CD14-positive monocyte (primary cell): ENCODE measurements around the gene SCEL. TPM values are rescaled to one million over a fixed set of nuclear protein-coding genes. Genes with fewer than 3 reads are reported as not detected.

Experiments
- DNase-seq, 3 donors: peaks; one replicate each; pipeline ENCODE4 v3.0.0-alpha.2; 2011 to 2022
- H2AFZ ChIP-seq: 2 replicates; pipeline ENCODE4 v1.6.0; 2012; ENCODE audit warnings: mild to moderate bottlenecking, low read depth, low read length, inconsistent platforms; ENCODE audit not compliant: insufficient read depth, poor library complexity, severe bottlenecking
- H3K27ac ChIP-seq, 2 donors: 1 replicate in 1 of 2; 2 replicates in 1 of 2; pipeline ENCODE4 v1.5.1; 2012 to 2013; ENCODE audit warnings: low read length in 2 of 2, control low read depth in 1 of 2, inconsistent platforms in 1 of 2, low read depth in 1 of 2, mild to moderate bottlenecking in 1 of 2
- H3K27me3 ChIP-seq, 2 donors: one replicate each; pipeline versions ENCODE4 v1.6.0 to v1.6.1; 2011 to 2013; ENCODE audit warnings: low read length in 2 of 2; ENCODE audit not compliant: control insufficient read depth in 2 of 2, insufficient read depth in 2 of 2
- H3K36me3 ChIP-seq, 2 donors: replicated peaks in 1 of 2; 1 replicate in 1 of 2; 2 replicates in 1 of 2; pipeline versions ENCODE4 v1.5.1 to v1.6.1; 2012 to 2013; ENCODE audit warnings: low read length in 2 of 2, control low read depth in 1 of 2, inconsistent platforms in 1 of 2, mild to moderate bottlenecking in 1 of 2; ENCODE audit not compliant: insufficient read depth in 2 of 2, control insufficient read depth in 1 of 2
- H3K4me1 ChIP-seq, 2 donors: 1 replicate in 1 of 2; 2 replicates in 1 of 2; pipeline versions ENCODE4 v1.5.1 to v1.6.1; 2012 to 2013; ENCODE audit warnings: low read length in 2 of 2, control low read depth in 1 of 2, inconsistent platforms in 1 of 2, mild to moderate bottlenecking in 1 of 2, moderate library complexity in 1 of 2; ENCODE audit not compliant: insufficient read depth in 2 of 2, control insufficient read depth in 1 of 2
- H3K4me2 ChIP-seq: replicated peaks from 2 replicates; pipeline ENCODE3; 2012; ENCODE audit warnings: low read length, moderate library complexity, mild to moderate bottlenecking; ENCODE audit not compliant: poor library complexity, severe bottlenecking; ENCODE audit errors: extremely low read depth
- H3K4me3 ChIP-seq, 3 experiments: fragments of 200-600 bp in 1 of 3; sonication (generic) in 1 of 3; replicated peaks in 1 of 3; 1 replicate in 2 of 3; 2 replicates in 1 of 3; pipeline ENCODE4 v1.5.1; 2011 to 2013; ENCODE audit warnings: low read length in 3 of 3, mild to moderate bottlenecking in 3 of 3, control low read depth in 2 of 3, low read depth in 2 of 3, inconsistent platforms in 1 of 3, moderate library complexity in 1 of 3
- H3K79me2 ChIP-seq: 2 replicates; pipeline ENCODE4 v1.6.0; 2012; ENCODE audit warnings: mild to moderate bottlenecking, control low read depth, inconsistent platforms, low read length, moderate library complexity; ENCODE audit not compliant: insufficient read depth
- H3K9ac ChIP-seq: 2 replicates; pipeline ENCODE4 v1.6.0; 2017; ENCODE audit warnings: low read length, mild to moderate bottlenecking; ENCODE audit not compliant: insufficient read depth, poor library complexity, severe bottlenecking
- H3K9me3 ChIP-seq, 2 donors: replicated peaks in 1 of 2; 1 replicate in 1 of 2; 2 replicates in 1 of 2; pipeline versions ENCODE4 v1.5.1 to v1.6.1; 2012 to 2013; ENCODE audit warnings: low read length in 2 of 2, control low read depth in 1 of 2; ENCODE audit not compliant: control insufficient read depth in 1 of 2, insufficient read depth in 1 of 2
- H4K20me1 ChIP-seq: 2 replicates; pipeline ENCODE4 v1.6.0; 2012; ENCODE audit warnings: mild to moderate bottlenecking, low read length, control low read depth, moderate library complexity; ENCODE audit not compliant: insufficient read depth
- H3K27ac Mint-ChIP-seq, 7 donors: one replicate each; pipeline ENCODE4 v1.8.0; 2020; ENCODE audit warnings: mild to moderate bottlenecking in 7 of 7, mixed read lengths in 7 of 7, moderate library complexity in 6 of 7, inconsistent platforms in 2 of 7
- H3K27me3 Mint-ChIP-seq, 3 donors: one replicate each; pipeline ENCODE4 v1.8.0; 2021 to 2022; ENCODE audit warnings: low read depth in 3 of 3, mild to moderate bottlenecking in 3 of 3, mixed read lengths in 3 of 3, moderate library complexity in 3 of 3, inconsistent platforms in 1 of 3
- H3K36me3 Mint-ChIP-seq, 2 donors: one replicate each; pipeline ENCODE4 v1.8.0; 2020; ENCODE audit warnings: mixed read lengths in 2 of 2, inconsistent platforms in 1 of 2, mild to moderate bottlenecking in 1 of 2
- H3K4me1 Mint-ChIP-seq: one replicate; pipeline ENCODE4 v1.8.0; 2020; ENCODE audit warnings: mild to moderate bottlenecking, mixed read lengths
- H3K4me3 Mint-ChIP-seq, 2 donors: one replicate each; pipeline ENCODE4 v1.8.0; 2020; ENCODE audit warnings: mild to moderate bottlenecking in 2 of 2, mixed read lengths in 2 of 2, moderate library complexity in 1 of 2
- H3K9me3 Mint-ChIP-seq, 7 donors: one replicate each; pipeline ENCODE4 v1.8.0; 2020 to 2022; ENCODE audit warnings: mixed read lengths in 7 of 7, mild to moderate bottlenecking in 6 of 7, moderate library complexity in 6 of 7, inconsistent platforms in 2 of 7
- CTCF ChIP-seq: fragments of 200-600 bp; IDR thresholded peaks from one replicate; pipeline ENCODE4 v1.8.0; 2022; ENCODE audit warnings: antibody characterized with exemption, mild to moderate bottlenecking
- whole genome bisulfite sequencing: methylation state at CpG from one replicate; pipeline ENCODE4 v1.1.5; 2013; ENCODE audit warnings: missing lambda C conversion rate; ENCODE audit not compliant: insufficient coverage; 5-methylcytosine and 5-hydroxymethylcytosine counted together
- intact Hi-C, 2 donors: fragments of 100-400 bp; cut with micrococcal nuclease; formaldehyde crosslinking; loops; one replicate each; pipeline versions ENCODE4 v1.15.0 to v1.15.1; 2023
- polyA plus RNA-seq, 3 donors: library from polyadenylated mRNA; depleted of rRNA in 1 of 3; unstranded in 2 of 3; stranded (reverse) in 1 of 3; fragments of 300-500 nt in 2 of 3; fragments of >200 nt in 1 of 3; fragmentation: Illumina TruSeq in 2 of 3; gene quantifications; 1 replicate in 2 of 3; 2 replicates in 1 of 3; pipeline ENCODE4 v1.2.3, GENCODE V29; 2012 to 2021
- small RNA-seq: library from RNA; depleted of rRNA; stranded (forward); fragments of <200 nt; gene quantifications from one replicate; pipeline ENCODE3, GENCODE V24; 2012; ENCODE audit warnings: low read depth; ENCODE audit not compliant: insufficient read length

The SCEL gene
- polyA plus RNA-seq, 3 donors = not detected

- no peak overlapping the region for H3K9ac ChIP-seq
- H4K20me1 ChIP-seq = no peaks in the 10 kb centered on the region
- Mint-ChIP-seq H3K27ac (no peak overlapping the region), H3K4me3 (no peak overlapping the region), H3K4me1 (peaks cover 18% of the 10 kb centered on the region), H3K36me3 (no peaks in the 10 kb centered on the region), H3K9me3 (peaks cover 0 to 5% (median 1%) of the 10 kb centered on the region in 7 donors), H3K27me3 (peaks cover 24 to 35% (median 29%) of the 10 kb centered on the region in 3 donors)
- H3K4me2 ChIP-seq = no peak overlapping the region
- no peak overlapping the region for H3K27ac ChIP-seq
- peaks cover 30 to 31% of the 10 kb centered on the region in 2 donors for H3K27me3 ChIP-seq
- no peaks in the 10 kb centered on the region for H3K9me3 ChIP-seq
- WGBS = no CpG with 5 or more reads among the region's 2 CpGs
- no peak overlapping the region for H3K4me3 ChIP-seq
- no peaks in the 10 kb centered on the region for H3K36me3 ChIP-seq
- no peak overlapping the region for H2AFZ ChIP-seq
- no peak for DNase-seq
- no peak for TF ChIP-seq CTCF
- intact Hi-C loops = no loop called here
- no peaks in the 10 kb centered on the region for H3K79me2 ChIP-seq
- peaks cover 5 to 7% of the 10 kb centered on the region in 2 donors for H3K4me1 ChIP-seq
Measured at GRCh38 chr13:77692746-77693448, 157.4 kb downstream of the SCEL start.

GRCh38 chr13:77693449-77693940 lies 158.0 kb downstream of the SCEL start:
- H2AFZ ChIP-seq = no peak overlapping the region
- H3K9ac ChIP-seq = no peak overlapping the region
- no peak overlapping the region for H3K27ac ChIP-seq
- peaks cover 0 to 5% (median 1%) of the 10 kb centered on the region in 7 donors for H3K9me3 Mint-ChIP-seq
- H3K4me2 ChIP-seq = no peak overlapping the region
- H3K27me3 ChIP-seq = peaks cover 30 to 31% of the 10 kb centered on the region in 2 donors
- peaks cover 24 to 35% (median 29%) of the 10 kb centered on the region in 3 donors for H3K27me3 Mint-ChIP-seq
- no peaks in the 10 kb centered on the region for H3K79me2 ChIP-seq
- DNase-seq = no peak
- peaks cover 18% of the 10 kb centered on the region for H3K4me1 Mint-ChIP-seq
- H3K4me3 ChIP-seq = no peak overlapping the region
- TF ChIP-seq CTCF = no peak
- no peak overlapping the region for H3K27ac Mint-ChIP-seq
- H3K4me1 ChIP-seq = peaks cover 5 to 7% of the 10 kb centered on the region in 2 donors
- H3K36me3 Mint-ChIP-seq = no peaks in the 10 kb centered on the region
- intact Hi-C loops = no loop called here
- no peak overlapping the region for H3K4me3 Mint-ChIP-seq
- no peaks in the 10 kb centered on the region for H3K9me3 ChIP-seq
- 57% methylated on average over 1 of the region's 2 CpGs for WGBS
- no peaks in the 10 kb centered on the region for H3K36me3 ChIP-seq
- H4K20me1 ChIP-seq = no peaks in the 10 kb centered on the region

Small RNA genes lying within 50 kb of the gene (small RNA-seq; reads per million reads assigned to genes)
- gene RNY3P7 (not detected), gene SPTLC1P5 (not detected)

Other genes starting within 250 kb of the SCEL start
- 10 to 100 TPM in 2 of 3 donors, 1 to 10 TPM in 1; 7.6 to 51.5 (median 14.4) TPM for gene MYCBP2, start 208.6 kb upstream of the SCEL start, polyA plus RNA-seq
- gene SLAIN1, start 162.0 kb downstream of the SCEL start, polyA plus RNA-seq = 1 to 10 TPM in 1 of 3 donors, under 1 TPM in 2; 0.43 to 1.4 (median 0.75) TPM